Measurements from ENCODE around the gene SLC6A12. TPM values are rescaled to one million over a fixed set of nuclear protein-coding genes. Genes with fewer than 3 reads are reported as not detected.

SLC6A12 gene
- total RNA-seq, 1 experiment from 2014 or later, result not detected

GRCh38 chr12:209246-209645 lies 4.7 kb downstream of the SLC6A12 start:
- Histone ChIP-seq H3K4me3 (no peak overlapping the region), H3K27me3 (ENCODE audit: insufficient read depth, low read depth) (peaks cover 89% of the 10 kb centered on the region), H3K79me2 (ENCODE audit: low read depth) (no peaks in the 10 kb centered on the region), H2AFZ (no peak overlapping the region), H3K36me3 (ENCODE audit: low read depth) (no peaks in the 10 kb centered on the region), H3K27ac (no peak overlapping the region), H3K9me2 (ENCODE audit: insufficient read depth) (no peaks in the 10 kb centered on the region), H3K4me1 (replicated peaks; ENCODE audit: insufficient read depth) (no peaks in the 10 kb centered on the region), H3K4me2 (no peak overlapping the region), H3K9me3 (ENCODE audit: insufficient read depth, low read depth) (no peaks in the 10 kb centered on the region), H3F3A (ENCODE audit: insufficient read depth, low read depth) (no peaks in the 10 kb centered on the region), H4K20me1 (ENCODE audit: insufficient read depth) (no peaks in the 10 kb centered on the region)
- ChIA-PET POLR2A (ENCODE audit: unreplicated experiment) (no interaction called here), CTCF (no interaction called here)
- BruUV-seq (replicated peaks), result no TSS peak
- intact Hi-C loops (cut with micrococcal nuclease; ENCODE audit: unreplicated experiment), result no loop called here
- no peak for TF ChIP-seq CTCF (conservative IDR thresholded peaks at IDR 0.05)
- no peak for DNase-seq

- no TSS peak for BruUV-seq (replicated peaks)
- Histone ChIP-seq H3K4me1 (replicated peaks; ENCODE audit: insufficient read depth) (no peaks in the 10 kb centered on the region), H3K36me3 (ENCODE audit: low read depth) (no peaks in the 10 kb centered on the region), H4K20me1 (ENCODE audit: insufficient read depth) (no peaks in the 10 kb centered on the region), H3K27ac (no peak overlapping the region), H3K9me3 (ENCODE audit: insufficient read depth, low read depth) (no peaks in the 10 kb centered on the region), H3K27me3 (ENCODE audit: insufficient read depth, low read depth) (peaks cover 84% of the 10 kb centered on the region), H3K9me2 (ENCODE audit: insufficient read depth) (no peaks in the 10 kb centered on the region), H3K4me3 (no peak overlapping the region), H3F3A (ENCODE audit: insufficient read depth, low read depth) (no peaks in the 10 kb centered on the region), H3K79me2 (ENCODE audit: low read depth) (no peaks in the 10 kb centered on the region), H2AFZ (no peak overlapping the region), H3K4me2 (no peak overlapping the region)
- DNase-seq, result no peak
- intact Hi-C loops (cut with micrococcal nuclease; ENCODE audit: unreplicated experiment), result no loop called here
- ChIA-PET CTCF (no interaction called here), POLR2A (ENCODE audit: unreplicated experiment) (no interaction called here)
- no peak for TF ChIP-seq CTCF (conservative IDR thresholded peaks at IDR 0.05)
- no peak for TF ChIP-seq EZH2 (IDR thresholded peaks at IDR 0.05; ENCODE audit: low read depth)
These were observed 5.1 kb downstream of the SLC6A12 start for GRCh38 chr12:208813-209212.

- TF ChIP-seq CTCF (conservative IDR thresholded peaks at IDR 0.05), result no peak
- no peak for TF ChIP-seq EZH2 (IDR thresholded peaks at IDR 0.05; ENCODE audit: low read depth)
- no peak overlapping the region for H2AFZ ChIP-seq
- H3K36me3 ChIP-seq (ENCODE audit: low read depth), result no peaks in the 10 kb centered on the region
- H3K27me3 ChIP-seq (ENCODE audit: insufficient read depth, low read depth), result peaks cover 74% of the 10 kb centered on the region
- H3K79me2 ChIP-seq (ENCODE audit: low read depth), result no peaks in the 10 kb centered on the region
- H3K4me2 ChIP-seq, result no peak overlapping the region
- intact Hi-C loops (cut with micrococcal nuclease; ENCODE audit: unreplicated experiment), result no loop called here
- no TSS peak for BruUV-seq (replicated peaks)
- H3K9me2 ChIP-seq (ENCODE audit: insufficient read depth), result no peaks in the 10 kb centered on the region
- H3K4me1 ChIP-seq (replicated peaks; ENCODE audit: insufficient read depth), result no peaks in the 10 kb centered on the region
- no peaks in the 10 kb centered on the region for H3F3A ChIP-seq (ENCODE audit: insufficient read depth, low read depth)
- no peaks in the 10 kb centered on the region for H4K20me1 ChIP-seq (ENCODE audit: insufficient read depth)
- H3K9me3 ChIP-seq (ENCODE audit: insufficient read depth, low read depth), result no peaks in the 10 kb centered on the region
- H3K27ac ChIP-seq, result no peak overlapping the region
- CTCF ChIA-PET, result no interaction called here
- POLR2A ChIA-PET (ENCODE audit: unreplicated experiment), result no interaction called here
- H3K4me3 ChIP-seq, result no peak overlapping the region
- DNase-seq, result no peak
These were observed 6.2 kb downstream of the SLC6A12 start for GRCh38 chr12:207804-208203.
